Suprapubic skin (tissue), 3 donors: Measurements from ENCODE around the gene RNF11.
"Not testable (repeated sequence)": the region's sequence is repeated elsewhere in the genome, so short reads cannot be mapped to it uniquely, and the experiment has no call there.

Source experiments
- POLR2A ChIP-seq, 2 donors: fragments of 450-650 bp; IDR thresholded peaks; one replicate each; pipeline ENCODE4 v1.6.1; 2017; ENCODE audit warnings: antibody characterized with exemption in 2 of 2, mild to moderate bottlenecking in 2 of 2, moderate library complexity in 2 of 2
- TF ChIP-seq, protein P1 (sequence below), 2 donors: fragments of 200-600 bp in 1 of 2; fragments of 450-650 bp in 1 of 2; sonication (generic) in 1 of 2; IDR thresholded peaks; one replicate each; pipeline ENCODE4 v1.5.1; 2016 to 2019; ENCODE audit warnings: antibody characterized with exemption in 2 of 2, mild to moderate bottlenecking in 1 of 2, moderate library complexity in 1 of 2

DNA sequence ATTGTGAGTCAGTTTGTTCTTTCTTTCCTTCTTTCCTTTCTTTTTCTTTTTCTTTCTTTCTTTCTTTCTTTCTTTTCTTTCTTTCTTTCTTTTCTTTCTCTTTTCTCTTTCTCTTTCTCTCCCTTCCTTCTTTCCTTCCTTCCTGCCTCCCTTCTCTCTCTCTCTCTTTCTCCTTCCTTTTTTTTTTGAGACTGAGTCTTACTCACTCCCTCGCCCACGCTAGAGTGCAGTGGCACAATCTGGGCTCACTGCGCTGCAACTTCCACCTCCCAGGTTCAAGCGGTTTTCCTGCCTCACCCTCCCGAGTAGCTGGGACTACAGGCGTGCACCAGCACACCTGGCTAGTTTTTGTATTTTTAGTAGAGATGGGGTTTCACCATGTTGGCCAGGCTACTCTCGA, 1.8 kb upstream of the RNF11 start:
- TF ChIP-seq, protein P1, sequence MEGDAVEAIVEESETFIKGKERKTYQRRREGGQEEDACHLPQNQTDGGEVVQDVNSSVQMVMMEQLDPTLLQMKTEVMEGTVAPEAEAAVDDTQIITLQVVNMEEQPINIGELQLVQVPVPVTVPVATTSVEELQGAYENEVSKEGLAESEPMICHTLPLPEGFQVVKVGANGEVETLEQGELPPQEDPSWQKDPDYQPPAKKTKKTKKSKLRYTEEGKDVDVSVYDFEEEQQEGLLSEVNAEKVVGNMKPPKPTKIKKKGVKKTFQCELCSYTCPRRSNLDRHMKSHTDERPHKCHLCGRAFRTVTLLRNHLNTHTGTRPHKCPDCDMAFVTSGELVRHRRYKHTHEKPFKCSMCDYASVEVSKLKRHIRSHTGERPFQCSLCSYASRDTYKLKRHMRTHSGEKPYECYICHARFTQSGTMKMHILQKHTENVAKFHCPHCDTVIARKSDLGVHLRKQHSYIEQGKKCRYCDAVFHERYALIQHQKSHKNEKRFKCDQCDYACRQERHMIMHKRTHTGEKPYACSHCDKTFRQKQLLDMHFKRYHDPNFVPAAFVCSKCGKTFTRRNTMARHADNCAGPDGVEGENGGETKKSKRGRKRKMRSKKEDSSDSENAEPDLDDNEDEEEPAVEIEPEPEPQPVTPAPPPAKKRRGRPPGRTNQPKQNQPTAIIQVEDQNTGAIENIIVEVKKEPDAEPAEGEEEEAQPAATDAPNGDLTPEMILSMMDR (IDR thresholded peaks at IDR 0.05), result not testable (repeated sequence)
- not testable (repeated sequence) for TF ChIP-seq POLR2A (IDR thresholded peaks at IDR 0.05)
